ENCODE results near the gene GALR1.
A peak's percentile ranks its signal among the peaks of the same experiment; 100 is the strongest.
"Not testable (repeated sequence)": the region's sequence is repeated elsewhere in the genome, so short reads cannot be mapped to it uniquely, and the experiment has no call there.

The GALR1 gene

GRCh38 chr18:77249569-77250500 is at the start of gene GALR1:
Gene GALR1, plus strand, starts transcription at chr18:77249848. Its CDS starts 701 bp downstream, at chr18:77250549.
- DNase-seq (ENCODE audit: low read depth in 2 of 2) = no peak

- no peak for DNase-seq (ENCODE audit: low read depth in 2 of 2)
Measured at GRCh38 chr18:77201506-77201905, 48.1 kb upstream of the GALR1 start.

- DNase-seq (ENCODE audit: low read depth in 2 of 2) = no peak
Measured at GRCh38 chr18:77202329-77202728, 47.3 kb upstream of the GALR1 start.

- DNase-seq (ENCODE audit: low read depth in 2 of 2) = no peak
Measured at GRCh38 chr18:77203071-77203470, 46.6 kb upstream of the GALR1 start.

GRCh38 chr18:77203851-77204250 is 45.8 kb upstream of the GALR1 start:
- DNase-seq (ENCODE audit: low read depth in 2 of 2) = no peak

- no peak for DNase-seq (ENCODE audit: low read depth in 2 of 2)
Measured at GRCh38 chr18:77205769-77206168, 43.9 kb upstream of the GALR1 start.

- no peak for DNase-seq (ENCODE audit: low read depth in 2 of 2)
Measured at GRCh38 chr18:77206676-77207374, 42.8 kb upstream of the GALR1 start.

GRCh38 chr18:77207540-77207939 is 42.1 kb upstream of the GALR1 start:
- peak; percentile 19 to 31 for DNase-seq (ENCODE audit: low read depth in 2 of 2)

- DNase-seq (ENCODE audit: low read depth in 2 of 2) = no peak
Measured at GRCh38 chr18:77208964-77209363, 40.7 kb upstream of the GALR1 start.

GRCh38 chr18:77209587-77209986 is 40.1 kb upstream of the GALR1 start:
- no peak for DNase-seq (ENCODE audit: low read depth in 2 of 2)

GRCh38 chr18:77210249-77210648 is 39.4 kb upstream of the GALR1 start:
- no peak for DNase-seq (ENCODE audit: low read depth in 2 of 2)

GRCh38 chr18:77218642-77219041 is 31.0 kb upstream of the GALR1 start:
- DNase-seq (ENCODE audit: low read depth in 2 of 2) = no peak

GRCh38 chr18:77220726-77221125 is 28.9 kb upstream of the GALR1 start:
- DNase-seq (ENCODE audit: low read depth in 2 of 2) = no peak

GRCh38 chr18:77222464-77222863 is 27.2 kb upstream of the GALR1 start:
- DNase-seq (ENCODE audit: low read depth in 2 of 2) = no peak

- DNase-seq (ENCODE audit: low read depth in 2 of 2) = peak in 1 of 2 donors; percentile 19
Measured at GRCh38 chr18:77223221-77223639, 26.4 kb upstream of the GALR1 start.

GRCh38 chr18:77223653-77224052 is 26.0 kb upstream of the GALR1 start:
- DNase-seq (ENCODE audit: low read depth in 2 of 2) = no peak

- no peak for DNase-seq (ENCODE audit: low read depth in 2 of 2)
Measured at GRCh38 chr18:77230645-77231044, 19.0 kb upstream of the GALR1 start.

GRCh38 chr18:77234504-77235365 is 14.9 kb upstream of the GALR1 start:
- no peak for DNase-seq (ENCODE audit: low read depth in 2 of 2)

GRCh38 chr18:77239285-77239684 is 10.4 kb upstream of the GALR1 start:
- not testable (repeated sequence) for DNase-seq (ENCODE audit: low read depth in 2 of 2)

GRCh38 chr18:77248873-77249568 is 627 bp upstream of the GALR1 start:
- no peak for DNase-seq (ENCODE audit: low read depth in 2 of 2)

- DNase-seq (ENCODE audit: low read depth in 2 of 2) = no peak
Measured at GRCh38 chr18:77250501-77250925, 865 bp downstream of the GALR1 start.

Measured in stimulated activated CD4-positive, alpha-beta T cell treated with anti-CD3 and anti-CD28 coated beads, Interleukin-4, amount 100 ng/mL, for 48 hours (primary cell).